GM12874 (cell line): ENCODE measurements around the gene OSBPL7.
A peak's percentile ranks its signal among the peaks of the same experiment; 100 is the strongest.

Experiments
- CTCF ChIP-seq: IDR thresholded peaks from 2 replicates; pipeline ENCODE4 v1.5.1; 2011; ENCODE audit warnings: low read depth, mild to moderate bottlenecking, control low read depth, low read length, moderate library complexity; ENCODE audit not compliant: insufficient read depth

OSBPL7 gene

DNA sequence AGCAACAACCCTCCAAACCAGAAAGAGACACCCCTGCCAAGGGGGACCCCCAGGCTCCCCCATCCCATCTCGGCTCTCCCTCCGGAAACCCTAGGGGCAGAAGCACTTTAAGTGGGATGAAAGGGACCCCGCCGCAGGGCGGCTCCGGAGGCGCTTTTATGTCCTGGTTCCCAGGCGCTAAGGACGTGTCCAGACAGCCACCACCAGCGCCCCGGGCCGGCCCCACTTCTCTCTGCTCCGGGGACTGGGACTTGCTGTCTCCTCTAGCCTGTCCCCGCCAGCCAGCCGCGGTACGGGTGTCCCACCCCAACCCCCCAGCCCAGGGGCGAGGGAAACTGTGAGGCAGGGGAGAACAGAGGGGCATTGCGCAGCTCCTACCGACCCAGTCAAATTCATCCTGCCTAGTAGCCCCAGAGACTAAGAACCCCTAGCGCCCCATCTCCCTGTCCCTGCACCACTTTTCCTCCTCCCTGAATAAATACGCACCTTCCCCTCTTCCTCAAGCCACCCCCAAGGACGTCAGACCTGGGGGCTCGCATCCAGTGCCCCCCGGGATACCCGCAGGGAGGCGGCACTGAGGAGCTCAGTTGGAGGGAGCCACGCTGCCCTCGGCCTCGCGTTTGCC is 25.2 kb upstream of the OSBPL7 start:
- TF ChIP-seq CTCF = no peak

DNA sequence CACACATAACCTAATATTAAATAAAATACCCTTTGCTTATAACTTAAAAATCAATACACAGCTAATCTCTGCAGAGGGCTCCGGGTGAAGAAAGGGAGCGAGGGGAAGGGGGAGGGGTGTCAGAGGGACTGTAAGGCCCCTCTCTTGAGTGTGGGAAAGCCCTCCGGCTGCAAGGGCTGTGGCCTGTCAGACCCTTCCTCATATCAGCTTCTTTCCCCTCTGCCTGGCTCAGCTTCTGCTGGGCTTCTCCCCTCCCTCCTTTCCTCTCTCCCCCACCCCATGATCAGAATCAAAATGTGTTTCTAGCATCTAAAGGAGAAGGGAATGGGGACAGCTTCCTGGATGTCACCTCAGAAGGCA is 24.1 kb upstream of the OSBPL7 start:
- TF ChIP-seq CTCF = no peak

DNA sequence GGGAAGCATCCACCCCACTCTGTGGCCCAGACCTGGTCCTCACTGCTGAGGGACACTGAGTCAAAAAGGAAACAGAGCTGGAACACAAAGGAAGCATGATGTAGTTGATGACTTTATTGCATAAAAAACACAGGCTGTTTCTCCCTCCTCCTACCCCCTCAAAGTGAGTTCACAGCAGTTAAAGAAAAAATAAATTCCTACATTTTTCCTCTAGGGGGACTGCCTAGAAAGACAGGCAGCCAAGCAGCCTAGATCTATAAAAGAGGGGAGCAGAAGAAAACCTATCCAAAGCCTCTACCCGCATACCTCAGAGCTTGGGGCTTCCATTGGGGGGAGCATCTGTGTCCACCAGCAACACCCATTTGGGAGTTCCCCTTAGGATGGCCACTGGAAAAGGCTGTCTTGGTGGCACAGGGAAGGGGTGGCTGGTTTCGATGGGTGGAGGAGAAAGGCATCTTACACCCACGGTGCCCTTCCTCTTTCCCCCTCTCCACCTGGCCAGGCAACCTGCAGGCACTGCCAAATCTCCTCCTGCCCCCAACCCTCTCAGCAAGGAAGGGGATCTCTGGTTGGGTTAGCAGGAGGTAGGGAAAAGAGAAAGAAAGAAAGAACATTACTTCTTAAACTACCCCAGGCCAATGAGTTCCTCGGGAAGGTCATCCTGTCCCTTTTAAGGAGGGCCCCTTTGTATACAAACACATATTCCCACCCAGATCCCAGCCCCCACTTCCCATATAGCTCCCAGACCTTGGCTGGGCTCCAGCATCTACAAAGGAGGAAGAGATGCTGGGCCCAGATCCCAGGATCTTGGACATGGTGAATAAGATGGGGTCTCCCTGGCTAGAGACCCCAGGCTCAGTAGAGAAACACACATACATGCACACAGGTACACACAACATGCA is 23.5 kb upstream of the OSBPL7 start:
- TF ChIP-seq CTCF = 0 out of 2 replicates have a peak, but pooled peaks have one; percentile 6

DNA sequence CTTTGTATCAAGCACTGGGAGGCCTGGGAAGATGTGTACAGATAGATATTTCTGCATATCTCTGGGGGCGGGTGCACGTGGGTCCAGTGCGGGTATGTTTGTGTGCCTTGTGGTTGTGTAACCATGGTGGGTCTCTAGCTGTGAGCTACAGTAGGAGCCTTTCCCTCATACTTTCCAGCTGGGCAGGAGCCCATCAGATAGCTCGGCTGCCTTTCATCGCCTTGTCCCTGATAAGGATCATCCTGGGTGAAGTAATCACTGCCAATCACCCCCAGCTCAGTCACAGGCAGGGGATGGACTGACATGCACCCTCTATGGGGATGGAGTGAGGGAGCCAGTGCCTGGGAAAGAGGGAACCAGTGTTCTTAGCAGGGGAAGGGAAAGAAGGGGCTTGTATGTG is 22.6 kb upstream of the OSBPL7 start:
- TF ChIP-seq CTCF = no peak

- TF ChIP-seq CTCF = no peak
Measured at GRCh38 chr17:47843391-47843730, 21.8 kb upstream of the OSBPL7 start.

GRCh38 chr17:47841488-47842291 is 20.1 kb upstream of the OSBPL7 start:
- no peak for TF ChIP-seq CTCF
